Testis (tissue), 3 donors: Measurements from ENCODE around the gene NPNT. TPM values are rescaled to one million over a fixed set of nuclear protein-coding genes. Genes with fewer than 3 reads are reported as not detected.

Experiments used
- DNase-seq: peaks from one replicate; pipeline ENCODE4 v3.0.0-alpha.2; 2019
- H3K27ac ChIP-seq, 2 donors: fragments of 200-600 bp; sonication (generic); one replicate each; pipeline ENCODE4 v1.5.1; 2019
- H3K27me3 ChIP-seq: fragments of 200-600 bp; sonication (generic); one replicate; pipeline ENCODE4 v1.5.1; 2019
- H3K36me3 ChIP-seq: fragments of 200-600 bp; sonication (generic); one replicate; pipeline ENCODE4 v1.5.1; 2017; ENCODE audit warnings: low read depth; ENCODE audit errors: missing control alignments
- H3K4me1 ChIP-seq: fragments of 200-600 bp; sonication (generic); one replicate; pipeline ENCODE4 v1.5.1; 2019
- H3K4me3 ChIP-seq, 2 donors: fragments of 200-600 bp; sonication (generic); one replicate each; pipeline ENCODE4 v1.5.1; 2017 to 2019
- H3K9me3 ChIP-seq: fragments of 200-600 bp; sonication (generic); one replicate; pipeline ENCODE4 v1.5.1; 2017
- POLR2A ChIP-seq: fragments of 450-650 bp; IDR thresholded peaks from one replicate; pipeline ENCODE4 v1.6.1; 2017; ENCODE audit warnings: antibody characterized with exemption, mild to moderate bottlenecking, moderate library complexity
- WGBS, 2 donors: methylation state at CpG; one replicate each; pipeline ENCODE4 v1.1.5; 2018; 5-methylcytosine and 5-hydroxymethylcytosine counted together
- intact Hi-C: fragments of 100-400 bp; cut with DNase I; formaldehyde crosslinking; loops from one replicate; pipeline ENCODE4 v1.15.1; 2023; ENCODE audit warnings: low total_unique reads
- polyA plus RNA-seq: library from polyadenylated mRNA; stranded (reverse); fragments of 350-450 nt; fragmentation: Illumina TruSeq; extraction: RNeasy Lipid Tissue Mini Kit (QIAGEN cat#74804); gene quantifications from one replicate; pipeline ENCODE4 v1.2.3, GENCODE V29; 2014; ENCODE audit warnings: low read depth, low replicate concordance; ENCODE audit not compliant: insufficient read depth
- total RNA-seq, 2 donors: library from RNA; depleted of rRNA; stranded (reverse); fragments of >200 nt; gene quantifications; one replicate each; pipeline ENCODE4 v1.2.3, GENCODE V29; 2016
- TF ChIP-seq, protein P1 (sequence below), 3 experiments: fragments of 450-650 bp in 2 of 3; fragments of 200-600 bp in 1 of 3; sonication (generic) in 1 of 3; IDR thresholded peaks; one replicate each; pipeline ENCODE4 v1.5.1; 2016 to 2019; ENCODE audit warnings: antibody characterized with exemption in 3 of 3, mild to moderate bottlenecking in 2 of 3, moderate library complexity in 1 of 3

Gene NPNT
- total and polyA plus RNA-seq, 3 donors from 2014 or later, result 5.4 to 17.9 (median 6.3) TPM

DNA sequence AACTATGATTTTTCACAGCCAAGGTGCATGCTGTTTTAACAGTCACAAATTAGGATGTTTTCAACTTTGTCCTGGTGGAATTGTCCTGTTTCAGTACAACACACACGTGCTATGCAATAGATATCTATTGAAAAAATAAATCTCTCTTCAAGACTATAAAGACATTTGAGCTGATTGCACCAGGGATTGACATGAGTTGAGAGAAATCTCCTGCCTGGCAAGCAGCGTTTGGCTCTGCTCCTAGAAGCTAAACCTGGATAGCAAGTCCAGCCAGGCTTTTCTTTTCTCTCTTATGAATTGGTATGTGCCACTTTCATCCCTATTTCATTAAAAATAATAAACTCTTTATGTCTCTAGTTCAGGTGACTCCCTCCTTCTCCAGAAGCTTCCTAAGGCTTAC lies 16.6 kb upstream of the NPNT start:
- DNase-seq, result no peak
- Histone ChIP-seq H3K27me3 (no peaks in the 10 kb centered on the region), H3K36me3 (no peaks in the 10 kb centered on the region), H3K9me3 (no peaks in the 10 kb centered on the region), H3K4me3 (no peak overlapping the region), H3K27ac (no peak overlapping the region), H3K4me1 (no peaks in the 10 kb centered on the region)
- intact Hi-C loops, result no loop called here
- no peak for TF ChIP-seq POLR2A
- TF ChIP-seq, protein P1, sequence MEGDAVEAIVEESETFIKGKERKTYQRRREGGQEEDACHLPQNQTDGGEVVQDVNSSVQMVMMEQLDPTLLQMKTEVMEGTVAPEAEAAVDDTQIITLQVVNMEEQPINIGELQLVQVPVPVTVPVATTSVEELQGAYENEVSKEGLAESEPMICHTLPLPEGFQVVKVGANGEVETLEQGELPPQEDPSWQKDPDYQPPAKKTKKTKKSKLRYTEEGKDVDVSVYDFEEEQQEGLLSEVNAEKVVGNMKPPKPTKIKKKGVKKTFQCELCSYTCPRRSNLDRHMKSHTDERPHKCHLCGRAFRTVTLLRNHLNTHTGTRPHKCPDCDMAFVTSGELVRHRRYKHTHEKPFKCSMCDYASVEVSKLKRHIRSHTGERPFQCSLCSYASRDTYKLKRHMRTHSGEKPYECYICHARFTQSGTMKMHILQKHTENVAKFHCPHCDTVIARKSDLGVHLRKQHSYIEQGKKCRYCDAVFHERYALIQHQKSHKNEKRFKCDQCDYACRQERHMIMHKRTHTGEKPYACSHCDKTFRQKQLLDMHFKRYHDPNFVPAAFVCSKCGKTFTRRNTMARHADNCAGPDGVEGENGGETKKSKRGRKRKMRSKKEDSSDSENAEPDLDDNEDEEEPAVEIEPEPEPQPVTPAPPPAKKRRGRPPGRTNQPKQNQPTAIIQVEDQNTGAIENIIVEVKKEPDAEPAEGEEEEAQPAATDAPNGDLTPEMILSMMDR (IDR thresholded peaks at IDR 0.05), result no peak
- WGBS, 2 donors, result 76 to 86% methylated on average over 2 of the region's 2 CpGs

DNA sequence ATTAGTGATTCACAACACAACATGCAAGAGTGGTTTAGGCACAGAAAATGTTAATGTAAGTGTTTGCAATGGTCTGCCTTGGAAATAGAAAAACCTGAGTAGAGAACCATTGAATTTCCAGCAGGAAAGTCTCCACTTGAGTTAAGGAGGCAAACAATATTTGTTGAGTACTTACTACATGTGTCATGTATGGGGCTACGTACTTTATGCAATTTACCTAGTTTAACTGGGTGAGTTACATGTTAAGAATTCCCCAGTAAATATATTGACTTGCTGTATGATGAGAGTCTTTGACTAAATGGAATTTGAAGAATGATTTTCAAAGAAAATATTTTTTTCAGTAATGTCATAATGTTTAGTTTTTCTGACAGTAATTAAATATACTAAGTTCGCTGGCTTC lies 7.8 kb upstream of the NPNT start:
- Histone ChIP-seq H3K27me3 (no peaks in the 10 kb centered on the region), H3K9me3 (no peaks in the 10 kb centered on the region), H3K4me1 (no peaks in the 10 kb centered on the region), H3K36me3 (no peaks in the 10 kb centered on the region), H3K4me3 (no peak overlapping the region), H3K27ac (no peak overlapping the region)
- TF ChIP-seq, protein P1 (IDR thresholded peaks at IDR 0.05), result no peak
- no peak for TF ChIP-seq POLR2A
- no peak for DNase-seq
- WGBS, 2 donors, result 88 to 93% methylated on average over 2 of the region's 2 CpGs
- intact Hi-C loops, result no loop called here

DNA sequence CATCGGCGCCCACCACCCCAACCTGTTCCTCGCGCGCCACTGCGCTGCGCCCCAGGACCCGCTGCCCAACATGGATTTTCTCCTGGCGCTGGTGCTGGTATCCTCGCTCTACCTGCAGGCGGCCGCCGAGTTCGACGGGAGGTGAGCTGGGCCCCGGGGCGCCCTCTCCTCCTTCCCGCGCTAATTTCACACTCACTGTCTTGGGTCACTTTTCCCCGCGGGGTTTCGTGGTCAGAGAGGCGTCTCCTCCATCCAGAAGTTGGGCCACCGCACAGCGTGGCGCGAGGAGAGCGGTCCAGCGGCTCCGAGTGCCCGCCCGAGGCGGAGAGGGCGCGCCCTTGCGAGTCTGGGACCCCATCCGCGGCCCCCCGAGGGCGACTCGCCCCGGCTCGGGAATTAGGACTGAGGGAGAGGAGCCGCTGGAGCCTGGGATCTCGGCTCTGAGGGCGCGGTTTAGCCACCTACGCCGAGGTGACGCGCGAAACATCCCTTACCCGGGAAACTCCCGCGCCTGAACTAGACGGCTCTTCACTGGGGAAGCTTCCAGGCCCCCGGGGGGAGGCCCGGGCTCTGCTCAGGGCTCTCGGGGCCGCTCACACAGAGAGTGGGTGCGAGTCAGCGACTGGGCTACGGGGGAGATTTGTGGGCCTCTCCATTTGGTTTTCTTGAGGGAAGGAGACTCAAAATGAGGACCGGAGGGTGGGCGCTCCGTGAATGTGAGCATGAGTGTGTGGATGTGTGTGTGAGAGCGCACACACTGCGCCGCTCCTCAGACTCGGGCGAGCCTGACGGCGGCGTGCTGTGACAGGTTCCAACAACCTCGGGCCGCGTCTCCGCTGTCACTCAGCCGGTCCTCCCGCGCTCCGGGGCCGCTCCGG lies 551 bp downstream of the NPNT start:
- H3K36me3 ChIP-seq, result no peaks in the 10 kb centered on the region
- H3K9me3 ChIP-seq, result no peaks in the 10 kb centered on the region
- H3K4me1 ChIP-seq, result no peaks in the 10 kb centered on the region
- 0 to 2% methylated on average over 12 to 78 of the region's 84 CpGs for WGBS, 2 donors
- intact Hi-C loops, result no loop called here
- no peaks in the 10 kb centered on the region for H3K27me3 ChIP-seq
- peak; percentile 26 for DNase-seq
- peak overlapping the region; percentile 45 to 56 for H3K4me3 ChIP-seq
- TF ChIP-seq, protein P1 (IDR thresholded peaks at IDR 0.05), result no peak
- no peak for TF ChIP-seq POLR2A
- no peak overlapping the region for H3K27ac ChIP-seq

DNA sequence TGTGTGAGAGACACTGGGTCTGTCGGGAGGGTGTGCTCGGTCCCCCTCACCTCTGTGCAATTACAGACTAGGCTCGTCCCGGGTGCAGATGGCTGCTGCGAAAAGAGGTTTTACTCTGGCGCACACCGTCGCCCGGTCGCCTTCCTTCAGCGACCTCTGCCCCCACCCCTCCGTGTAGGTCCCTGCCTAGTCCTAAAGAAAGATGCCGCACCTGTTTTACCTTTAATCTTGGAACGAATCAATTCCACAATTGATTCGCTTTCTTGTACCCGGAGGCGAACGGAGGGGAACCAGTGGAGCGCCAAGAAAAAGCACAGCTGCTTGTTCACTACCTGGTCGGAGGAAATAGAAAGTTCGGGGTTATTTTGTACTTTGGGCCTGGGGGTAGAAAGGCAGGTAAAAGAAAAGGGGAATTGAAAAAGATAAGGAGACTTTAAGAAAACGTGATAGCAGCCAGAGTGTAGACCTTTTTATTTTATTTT lies 1.2 kb downstream of the NPNT start:
- WGBS, 2 donors, result 11 to 12% methylated on average over 20 to 22 of the region's 22 CpGs

More for the DNA sequence above, 1.2 kb downstream of the NPNT start:
- no peaks in the 10 kb centered on the region for H3K9me3 ChIP-seq
- H3K4me1 ChIP-seq, result no peaks in the 10 kb centered on the region
- no peak for TF ChIP-seq POLR2A
- TF ChIP-seq, protein P1 (IDR thresholded peaks at IDR 0.05), result no peak
- intact Hi-C loops, result no loop called here
- H3K27ac ChIP-seq, result no peak overlapping the region
- no peaks in the 10 kb centered on the region for H3K36me3 ChIP-seq
- H3K4me3 ChIP-seq, result peak overlapping the region; percentile 45 to 56
- no peak for DNase-seq
- no peaks in the 10 kb centered on the region for H3K27me3 ChIP-seq
